Heart left ventricle (tissue), 13 donors: ENCODE results near the gene DTX1.

Source experiments
- POLR2A ChIP-seq, 2 donors: fragments of 450-650 bp; IDR thresholded peaks; one replicate each; pipeline ENCODE4 v1.6.1; 2017; ENCODE audit warnings: antibody characterized with exemption in 2 of 2, mild to moderate bottlenecking in 2 of 2, moderate library complexity in 2 of 2
- TF ChIP-seq, protein P1 (sequence below), 12 donors: fragments of 200-600 bp; sonication (generic) in 4 of 12; IDR thresholded peaks; one replicate each; pipeline versions ENCODE4 v1.5.0 to v1.8.0; 2018 to 2022; ENCODE audit warnings: antibody characterized with exemption in 12 of 12, mild to moderate bottlenecking in 5 of 12
- donor health status: ischemic (EF 13 %, LVEDD 7.1; RV severe dilation, severe dysfunction).
- donor health status: DM: no; HTN: yes; CAD: no.
- donor health status: DM: no; HTN: no; CAD: no.
- donor health status: ischemic (EF 25% LVEDD 6.9; RV normal size, moderate dysfunction).
- donor health status: ischemic (EF 25% LVEDD 5.7; RV mildly dilated, moderate dysfunction).
- donor health status: ischemic (EF 35%, LVEDD 5.7; RV mildly dilated, moderate dysfunction).
- donor health status: nonischemic (EF 11% LVEDD 7.7; RV severe dilation, severe dysfunction).
- donor health status: DM: yes; HTN: yes; CAD: no.
- donor health status: PGD.
- donor health status: ischemic (EF 29% LVEDD 5.4; RV normal size, mild dysfunction).
- donor health status: nonischemic (EF 23%, LVEDD 6.1; RV moderate dilation, normal function).

DNA sequence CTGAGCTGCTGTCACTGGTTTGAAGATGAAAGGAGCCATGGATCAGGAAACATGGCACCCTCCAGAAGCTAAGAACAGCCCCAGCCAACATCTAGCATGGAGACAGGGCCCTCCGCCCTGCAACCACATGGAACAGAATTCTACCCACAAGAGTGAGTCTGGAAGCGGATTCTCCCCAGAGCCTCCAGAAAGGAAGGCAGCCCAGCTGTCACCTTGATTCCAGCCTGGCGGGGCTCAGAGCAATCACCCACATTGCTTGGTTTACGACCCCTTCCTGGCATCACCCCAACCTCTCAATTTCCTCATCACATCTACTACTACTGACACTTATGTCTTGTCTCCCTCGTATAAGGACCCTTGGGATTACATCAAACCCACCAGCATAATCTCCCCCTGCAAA lies 39.7 kb upstream of the DTX1 start:
- no peak for TF ChIP-seq POLR2A (IDR thresholded peaks at IDR 0.05)
- TF ChIP-seq, protein P1, sequence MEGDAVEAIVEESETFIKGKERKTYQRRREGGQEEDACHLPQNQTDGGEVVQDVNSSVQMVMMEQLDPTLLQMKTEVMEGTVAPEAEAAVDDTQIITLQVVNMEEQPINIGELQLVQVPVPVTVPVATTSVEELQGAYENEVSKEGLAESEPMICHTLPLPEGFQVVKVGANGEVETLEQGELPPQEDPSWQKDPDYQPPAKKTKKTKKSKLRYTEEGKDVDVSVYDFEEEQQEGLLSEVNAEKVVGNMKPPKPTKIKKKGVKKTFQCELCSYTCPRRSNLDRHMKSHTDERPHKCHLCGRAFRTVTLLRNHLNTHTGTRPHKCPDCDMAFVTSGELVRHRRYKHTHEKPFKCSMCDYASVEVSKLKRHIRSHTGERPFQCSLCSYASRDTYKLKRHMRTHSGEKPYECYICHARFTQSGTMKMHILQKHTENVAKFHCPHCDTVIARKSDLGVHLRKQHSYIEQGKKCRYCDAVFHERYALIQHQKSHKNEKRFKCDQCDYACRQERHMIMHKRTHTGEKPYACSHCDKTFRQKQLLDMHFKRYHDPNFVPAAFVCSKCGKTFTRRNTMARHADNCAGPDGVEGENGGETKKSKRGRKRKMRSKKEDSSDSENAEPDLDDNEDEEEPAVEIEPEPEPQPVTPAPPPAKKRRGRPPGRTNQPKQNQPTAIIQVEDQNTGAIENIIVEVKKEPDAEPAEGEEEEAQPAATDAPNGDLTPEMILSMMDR (IDR thresholded peaks at IDR 0.05), result no peak
